Esophagus muscularis mucosa (tissue), 4 donors: ENCODE results near the gene CLEC18C.

Experiments used
- CTCF ChIP-seq, 3 experiments: fragments of 200-600 bp in 2 of 3; fragments of 450-650 bp in 1 of 3; sonication (generic) in 2 of 3; IDR thresholded peaks; one replicate each; pipeline ENCODE4 v1.5.1; 2017 to 2019; ENCODE audit warnings: antibody characterized with exemption in 3 of 3, mild to moderate bottlenecking in 2 of 3, moderate library complexity in 1 of 3
- EP300 ChIP-seq: sonication (generic); formaldehyde crosslinking; IDR thresholded peaks from one replicate; pipeline ENCODE4 v1.6.1; 2017; ENCODE audit warnings: antibody characterized with exemption
- POLR2AphosphoS5 ChIP-seq, 2 donors: sonication (generic); formaldehyde crosslinking; IDR thresholded peaks; one replicate each; pipeline ENCODE4 v1.6.1; 2017; ENCODE audit warnings: antibody characterized with exemption in 2 of 2

GRCh38 chr16:70160821-70161220 is 12.8 kb upstream of the CLEC18C start:
- TF ChIP-seq POLR2AphosphoS5 (IDR thresholded peaks at IDR 0.05) (no peak), CTCF (IDR thresholded peaks at IDR 0.05) (no peak), EP300 (no peak)
